AG09319 (cell line): ENCODE results near the gene SH3GL2.

Experiments used
- DNase-seq: peaks from one replicate; pipeline ENCODE4 v3.0.0-alpha.2; 2010; ENCODE audit warnings: low read depth; ENCODE audit errors: extremely low read depth
- TF ChIP-seq, protein P1 (sequence below): IDR thresholded peaks from 2 replicates; pipeline ENCODE4 v1.5.1; 2011; ENCODE audit warnings: low read depth, mild to moderate bottlenecking, inconsistent platforms, low read length, moderate library complexity

Gene SH3GL2

DNA sequence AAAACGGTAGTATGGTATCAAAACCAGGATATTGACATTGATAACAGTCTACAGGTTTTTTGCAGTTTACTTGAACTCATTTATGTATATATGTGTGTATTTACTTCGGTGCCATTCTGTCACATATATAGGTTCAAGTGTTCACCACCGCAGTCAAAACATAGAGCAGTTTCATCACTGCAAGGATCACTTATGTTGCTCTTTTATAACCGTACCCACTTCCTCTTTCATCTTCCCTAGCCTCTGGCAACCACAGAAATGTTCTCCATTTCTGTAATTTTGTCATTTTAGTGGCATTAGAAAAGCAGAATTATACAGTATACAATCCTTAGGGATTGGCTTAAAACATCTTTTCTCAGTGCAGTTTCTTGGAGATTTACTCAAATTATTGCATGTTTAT, 90.3 kb downstream of the SH3GL2 start:
- DNase-seq = no peak
- TF ChIP-seq, protein P1, sequence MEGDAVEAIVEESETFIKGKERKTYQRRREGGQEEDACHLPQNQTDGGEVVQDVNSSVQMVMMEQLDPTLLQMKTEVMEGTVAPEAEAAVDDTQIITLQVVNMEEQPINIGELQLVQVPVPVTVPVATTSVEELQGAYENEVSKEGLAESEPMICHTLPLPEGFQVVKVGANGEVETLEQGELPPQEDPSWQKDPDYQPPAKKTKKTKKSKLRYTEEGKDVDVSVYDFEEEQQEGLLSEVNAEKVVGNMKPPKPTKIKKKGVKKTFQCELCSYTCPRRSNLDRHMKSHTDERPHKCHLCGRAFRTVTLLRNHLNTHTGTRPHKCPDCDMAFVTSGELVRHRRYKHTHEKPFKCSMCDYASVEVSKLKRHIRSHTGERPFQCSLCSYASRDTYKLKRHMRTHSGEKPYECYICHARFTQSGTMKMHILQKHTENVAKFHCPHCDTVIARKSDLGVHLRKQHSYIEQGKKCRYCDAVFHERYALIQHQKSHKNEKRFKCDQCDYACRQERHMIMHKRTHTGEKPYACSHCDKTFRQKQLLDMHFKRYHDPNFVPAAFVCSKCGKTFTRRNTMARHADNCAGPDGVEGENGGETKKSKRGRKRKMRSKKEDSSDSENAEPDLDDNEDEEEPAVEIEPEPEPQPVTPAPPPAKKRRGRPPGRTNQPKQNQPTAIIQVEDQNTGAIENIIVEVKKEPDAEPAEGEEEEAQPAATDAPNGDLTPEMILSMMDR = no peak

DNA sequence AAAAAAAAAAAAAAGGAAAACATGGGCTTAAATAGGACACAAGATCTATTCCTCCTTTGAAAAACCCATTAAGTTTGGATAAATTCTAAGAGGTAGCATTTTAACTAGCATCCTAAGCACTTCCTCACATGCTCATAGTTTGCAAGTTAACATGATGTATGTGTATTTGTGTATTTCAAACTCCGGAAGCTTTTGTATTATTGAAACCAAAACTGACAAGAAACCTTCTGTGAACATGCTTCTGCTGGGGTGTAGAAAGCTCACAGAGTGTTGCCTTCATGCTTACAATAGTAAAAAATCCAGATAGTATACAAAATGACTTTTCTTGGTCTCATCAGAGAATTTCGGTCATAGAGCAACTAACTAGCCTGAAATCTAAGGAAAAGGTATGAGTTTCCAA, 103.8 kb downstream of the SH3GL2 start:
- no peak for DNase-seq
- TF ChIP-seq, protein P1 = no peak

DNA sequence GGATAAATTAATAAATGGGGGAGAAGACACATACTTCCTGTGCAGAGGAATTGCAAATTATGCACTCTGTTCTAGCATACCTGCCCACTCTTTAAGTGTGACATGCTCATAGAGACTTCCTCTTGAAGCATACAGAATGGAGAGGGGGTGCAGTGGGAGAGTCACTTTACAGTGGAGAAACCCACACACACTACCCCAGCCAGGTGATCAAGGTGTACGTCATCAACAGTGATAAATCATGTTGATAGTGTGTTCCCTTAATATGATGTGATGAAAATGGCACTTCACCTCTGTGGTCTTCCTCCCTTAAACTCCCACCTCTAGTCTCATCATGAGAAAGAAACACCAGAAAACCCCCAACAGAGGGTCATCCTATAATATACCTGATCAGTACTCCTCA, 110.0 kb downstream of the SH3GL2 start:
- TF ChIP-seq, protein P1 = no peak
- no peak for DNase-seq

DNA sequence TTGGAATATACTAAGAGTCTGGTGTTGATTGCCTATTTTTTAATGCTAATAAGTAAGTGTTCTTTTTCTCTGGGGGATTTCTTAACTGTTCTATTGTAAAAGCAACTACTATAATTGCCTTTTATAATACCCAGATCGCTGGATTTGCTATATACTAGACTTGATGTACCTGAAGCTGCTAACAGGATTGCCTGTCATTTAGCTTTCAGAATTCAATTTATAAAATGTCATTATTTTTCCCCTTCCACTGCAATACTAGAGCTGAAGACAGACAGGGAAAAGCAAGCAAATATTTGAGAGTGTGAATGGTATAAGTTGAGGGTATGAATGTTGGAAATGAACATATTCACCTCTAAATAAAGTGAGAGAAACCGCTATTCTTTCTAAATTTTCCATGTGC, 115.5 kb downstream of the SH3GL2 start:
- no peak for DNase-seq

DNA sequence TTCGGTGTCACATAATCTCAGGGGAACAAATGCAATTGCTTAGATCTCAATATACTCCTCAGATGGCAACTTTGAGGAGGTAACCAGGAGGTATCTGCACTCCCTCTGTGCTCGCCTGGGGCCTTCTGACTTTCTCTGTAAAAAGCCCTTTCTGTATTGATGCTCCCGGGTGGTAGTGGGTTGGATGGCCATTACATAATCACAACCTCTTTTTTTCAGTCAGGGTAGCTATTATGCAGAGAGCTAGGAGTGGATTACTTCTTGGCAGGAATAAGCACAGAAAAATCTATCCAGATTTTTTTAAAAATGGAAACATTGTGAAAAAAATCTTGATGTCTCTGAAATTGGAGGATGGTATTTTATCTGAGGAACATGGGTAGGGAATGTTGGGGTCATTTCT, 116.6 kb downstream of the SH3GL2 start:
- DNase-seq = no peak
- TF ChIP-seq, protein P1 = no peak

More for the DNA sequence above, 115.5 kb downstream of the SH3GL2 start:
- TF ChIP-seq, protein P1 = no peak

DNA sequence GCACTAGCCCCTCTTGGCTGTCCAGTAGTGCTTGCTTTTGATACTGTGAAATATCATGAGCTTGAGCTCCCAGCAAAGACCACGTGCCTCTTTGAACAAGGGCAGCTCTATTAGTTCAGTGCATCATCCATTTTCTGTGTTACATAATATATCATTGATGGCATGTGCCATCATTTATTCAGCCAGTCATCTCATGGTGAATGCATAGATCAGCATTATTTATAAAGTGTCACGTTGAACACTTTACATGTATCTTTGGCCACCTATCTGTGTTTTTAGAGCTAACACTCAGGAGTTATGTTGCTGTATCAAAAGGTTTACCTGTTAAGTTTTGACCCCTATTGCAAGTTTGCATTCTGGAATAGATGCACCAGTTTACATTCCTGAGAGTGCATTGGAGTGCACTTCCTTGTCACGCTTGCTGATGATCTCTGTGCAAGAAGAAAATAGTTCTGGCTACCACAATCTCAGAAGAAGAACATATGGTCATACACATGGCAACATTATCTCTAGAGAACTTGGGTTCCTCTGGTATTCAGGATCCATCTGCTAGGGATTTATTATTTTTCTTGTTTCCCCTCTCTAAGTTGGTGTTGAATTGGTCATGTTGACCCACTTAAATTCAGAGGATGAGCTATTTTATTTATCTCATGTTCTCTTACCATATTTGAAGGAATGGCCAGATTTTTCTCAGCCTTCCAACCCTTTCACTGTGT, 120.9 kb downstream of the SH3GL2 start:
- TF ChIP-seq, protein P1 = no peak

DNA sequence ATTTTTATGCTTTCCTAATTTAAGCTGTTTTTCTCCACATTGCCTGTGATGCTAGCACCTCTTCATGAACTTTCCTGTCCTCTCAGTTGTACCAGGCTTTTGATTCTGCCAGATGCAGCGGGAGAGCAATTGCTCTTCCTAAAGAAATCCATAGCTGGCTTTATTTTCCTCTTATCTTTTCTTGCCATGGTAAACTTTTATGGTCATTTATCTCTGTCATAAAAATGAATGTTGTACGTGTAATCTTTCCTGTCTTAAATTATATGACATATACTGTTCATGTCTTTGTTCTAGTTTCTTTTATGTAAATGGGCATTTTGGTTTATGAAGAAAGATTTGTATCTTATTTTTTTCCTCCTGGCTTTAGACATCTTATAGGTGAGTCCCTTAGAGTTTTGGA, 127.5 kb downstream of the SH3GL2 start:
- DNase-seq = no peak
- TF ChIP-seq, protein P1 = no peak

More for the DNA sequence above, 120.9 kb downstream of the SH3GL2 start:
- no peak for DNase-seq
